Loucy (cell line): ENCODE measurements around the gene CETN3.

Experiments
- H2AFZ ChIP-seq: fragments of 200-600 bp; sonication (generic); 2 replicates; pipeline ENCODE4 v1.6.0; 2016; ENCODE audit warnings: antibody characterized with exemption, mild to moderate bottlenecking, low read length, moderate library complexity
- H3F3A ChIP-seq: fragments of 200-600 bp; 2 replicates; pipeline ENCODE4 v1.6.0; 2016; ENCODE audit warnings: antibody characterized with exemption, low read depth, mild to moderate bottlenecking
- H3K27me3 ChIP-seq: fragments of 200-600 bp; sonication (generic); 2 replicates; pipeline ENCODE4 v1.6.1; 2014; ENCODE audit warnings: low read length, mild to moderate bottlenecking; ENCODE audit not compliant: insufficient read depth, poor library complexity, severe bottlenecking
- H3K36me3 ChIP-seq: fragments of 200-600 bp; sonication (generic); 2 replicates; pipeline ENCODE4 v1.6.1; 2016; ENCODE audit warnings: low read length; ENCODE audit not compliant: insufficient read depth
- H3K4me1 ChIP-seq: fragments of 200-600 bp; sonication (generic); 2 replicates; pipeline ENCODE4 v1.5.1; 2014; ENCODE audit warnings: low read length, mild to moderate bottlenecking; ENCODE audit not compliant: insufficient read depth, poor library complexity, severe bottlenecking
- H3K4me2 ChIP-seq: fragments of 200-600 bp; sonication (generic); 2 replicates; pipeline ENCODE4 v1.6.0; 2014; ENCODE audit warnings: antibody characterized with exemption, low read length, low read depth, mild to moderate bottlenecking; ENCODE audit not compliant: poor library complexity, severe bottlenecking
- H3K4me3 ChIP-seq: fragments of 200-600 bp; sonication (generic); 2 replicates; pipeline ENCODE4 v1.5.1; 2014; ENCODE audit warnings: low read length, mild to moderate bottlenecking, mixed read lengths; ENCODE audit not compliant: poor library complexity, severe bottlenecking
- H3K79me2 ChIP-seq: fragments of 200-600 bp; sonication (generic); 2 replicates; pipeline ENCODE4 v1.6.1; 2014; ENCODE audit warnings: low read length; ENCODE audit not compliant: insufficient read depth
- H3K9ac ChIP-seq: fragments of 200-600 bp; sonication (generic); 2 replicates; pipeline ENCODE4 v1.6.0; 2014; ENCODE audit warnings: mild to moderate bottlenecking, low read depth, low read length, moderate library complexity; ENCODE audit not compliant: poor library complexity, severe bottlenecking
- H3K9me2 ChIP-seq: fragments of 200-600 bp; sonication (generic); replicated peaks from 2 replicates; pipeline ENCODE4 v1.6.1; 2016; ENCODE audit warnings: low read depth, low read length, mixed read lengths
- H3K9me3 ChIP-seq: fragments of 200-600 bp; sonication (generic); 2 replicates; pipeline ENCODE4 v1.6.1; 2014; ENCODE audit warnings: mild to moderate bottlenecking, antibody characterized with exemption, low read length, low read depth; ENCODE audit not compliant: insufficient read depth
- H4K20me1 ChIP-seq: fragments of 200-600 bp; sonication (generic); 2 replicates; pipeline ENCODE4 v1.6.0; 2014; ENCODE audit warnings: antibody characterized with exemption, low read length, mild to moderate bottlenecking; ENCODE audit not compliant: insufficient read depth, poor library complexity, severe bottlenecking
- CTCF ChIP-seq: fragments of 200-600 bp; sonication (generic); conservative IDR thresholded peaks from 2 replicates; pipeline ENCODE4 v1.5.1; 2014; ENCODE audit warnings: mild to moderate bottlenecking, antibody characterized with exemption, low read length
- EZH2phosphoT487 ChIP-seq: fragments of 200-600 bp; IDR thresholded peaks from 2 replicates; pipeline ENCODE4 v1.6.1; 2018; ENCODE audit warnings: antibody characterized with exemption, mild to moderate bottlenecking, moderate library complexity, borderline replicate concordance

Gene CETN3

GRCh38 chr5:90410178-90410762, 714 bp upstream of the CETN3 start:
- H3K9me3 ChIP-seq = no peaks in the 10 kb centered on the region
- H4K20me1 ChIP-seq = peaks cover 2% of the 10 kb centered on the region
- H3K36me3 ChIP-seq = no peaks in the 10 kb centered on the region
- H3K4me3 ChIP-seq = peak overlapping the region; percentile 83
- H3K4me1 ChIP-seq = peaks cover 32% of the 10 kb centered on the region
- peak overlapping the region; percentile 96 for H3K9ac ChIP-seq
- peak overlapping the region; percentile 78; the same call in 1 of the 2 replicates for H2AFZ ChIP-seq
- TF ChIP-seq CTCF (no peak), EZH2phosphoT487 (no peak)
- H3K27me3 ChIP-seq = no peaks in the 10 kb centered on the region
- H3K9me2 ChIP-seq = no peaks in the 10 kb centered on the region
- peaks cover 32% of the 10 kb centered on the region for H3K79me2 ChIP-seq
- H3F3A ChIP-seq = no peaks in the 10 kb centered on the region
- peak overlapping the region; percentile 96 for H3K4me2 ChIP-seq

- Histone ChIP-seq H3K9me3 (no peaks in the 10 kb centered on the region), H3K79me2 (peaks cover 35% of the 10 kb centered on the region), H3K4me3 (peak overlapping the region; percentile 99), H2AFZ (peak overlapping the region; percentile 99), H3K4me1 (peaks cover 36% of the 10 kb centered on the region), H3K4me2 (peak overlapping the region; percentile 97), H3F3A (no peaks in the 10 kb centered on the region), H3K9me2 (no peaks in the 10 kb centered on the region), H3K27me3 (no peaks in the 10 kb centered on the region), H3K9ac (peak overlapping the region; percentile 98), H4K20me1 (peaks cover 2% of the 10 kb centered on the region), H3K36me3 (no peaks in the 10 kb centered on the region)
- TF ChIP-seq CTCF (no peak), EZH2phosphoT487 (no peak)
Observed at GRCh38 chr5:90408571-90409317, 812 bp downstream of the CETN3 start.

GRCh38 chr5:90406466-90406865, 3.1 kb downstream of the CETN3 start:
- Histone ChIP-seq H3K9me2 (no peaks in the 10 kb centered on the region), H3K79me2 (peaks cover 35% of the 10 kb centered on the region), H3K36me3 (no peaks in the 10 kb centered on the region), H3F3A (no peaks in the 10 kb centered on the region), H3K9me3 (no peaks in the 10 kb centered on the region), H3K9ac (no peak overlapping the region), H3K4me2 (peak overlapping the region; percentile 97), H3K27me3 (no peaks in the 10 kb centered on the region), H3K4me3 (peak overlapping the region; percentile 43), H4K20me1 (peaks cover 2% of the 10 kb centered on the region), H2AFZ (no peak overlapping the region), H3K4me1 (peaks cover 36% of the 10 kb centered on the region)
- no peak for TF ChIP-seq CTCF
